GM12872 (cell line): Measurements from ENCODE around the gene GPHB5.

Experiments used
- TF ChIP-seq, protein P1 (sequence below): IDR thresholded peaks from 3 replicates; pipeline ENCODE4 v1.5.1; 2011; ENCODE audit warnings: low read depth, mild to moderate bottlenecking, low read length, moderate library complexity; ENCODE audit not compliant: insufficient read depth

The GPHB5 gene

DNA sequence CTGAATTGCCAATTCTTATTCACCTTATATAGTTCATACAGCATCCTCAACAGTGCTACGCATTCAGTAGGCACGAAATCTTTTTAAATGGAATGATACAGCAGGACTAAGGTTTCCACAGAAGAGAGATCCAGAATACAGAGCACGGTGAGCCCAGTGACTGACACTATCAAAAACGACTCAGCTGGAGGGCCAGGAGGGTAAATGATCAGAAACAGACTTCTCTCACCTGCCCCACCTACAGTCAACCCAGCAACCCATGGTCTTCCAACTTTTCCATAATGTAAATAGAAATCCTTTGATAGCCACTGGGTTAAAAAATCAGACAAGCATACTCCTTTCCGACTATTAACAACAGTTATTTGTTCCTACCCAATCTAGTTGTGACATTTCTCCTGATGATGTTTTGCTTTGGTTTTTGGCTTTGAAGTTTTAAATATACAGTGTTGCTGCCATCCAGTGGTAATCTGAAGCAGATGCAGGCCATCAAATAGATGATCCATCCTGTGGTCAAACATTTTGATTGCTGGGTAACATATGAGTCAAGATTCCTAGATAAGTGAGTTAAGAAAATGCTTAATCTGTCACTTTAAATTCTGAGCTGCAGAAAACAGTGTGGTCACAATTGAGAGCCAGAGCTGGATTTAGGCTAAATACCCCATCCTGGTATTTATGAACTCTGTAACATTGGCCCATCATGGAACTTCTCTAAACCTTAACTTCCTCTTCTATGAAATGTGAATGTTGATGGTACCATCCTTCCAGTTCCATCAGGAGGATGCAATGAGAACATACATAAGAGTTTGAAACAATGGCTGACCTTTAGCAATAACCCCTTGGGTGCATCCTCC is 42.0 kb downstream of the GPHB5 start:
- TF ChIP-seq, protein P1, sequence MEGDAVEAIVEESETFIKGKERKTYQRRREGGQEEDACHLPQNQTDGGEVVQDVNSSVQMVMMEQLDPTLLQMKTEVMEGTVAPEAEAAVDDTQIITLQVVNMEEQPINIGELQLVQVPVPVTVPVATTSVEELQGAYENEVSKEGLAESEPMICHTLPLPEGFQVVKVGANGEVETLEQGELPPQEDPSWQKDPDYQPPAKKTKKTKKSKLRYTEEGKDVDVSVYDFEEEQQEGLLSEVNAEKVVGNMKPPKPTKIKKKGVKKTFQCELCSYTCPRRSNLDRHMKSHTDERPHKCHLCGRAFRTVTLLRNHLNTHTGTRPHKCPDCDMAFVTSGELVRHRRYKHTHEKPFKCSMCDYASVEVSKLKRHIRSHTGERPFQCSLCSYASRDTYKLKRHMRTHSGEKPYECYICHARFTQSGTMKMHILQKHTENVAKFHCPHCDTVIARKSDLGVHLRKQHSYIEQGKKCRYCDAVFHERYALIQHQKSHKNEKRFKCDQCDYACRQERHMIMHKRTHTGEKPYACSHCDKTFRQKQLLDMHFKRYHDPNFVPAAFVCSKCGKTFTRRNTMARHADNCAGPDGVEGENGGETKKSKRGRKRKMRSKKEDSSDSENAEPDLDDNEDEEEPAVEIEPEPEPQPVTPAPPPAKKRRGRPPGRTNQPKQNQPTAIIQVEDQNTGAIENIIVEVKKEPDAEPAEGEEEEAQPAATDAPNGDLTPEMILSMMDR, result peak; percentile 70

DNA sequence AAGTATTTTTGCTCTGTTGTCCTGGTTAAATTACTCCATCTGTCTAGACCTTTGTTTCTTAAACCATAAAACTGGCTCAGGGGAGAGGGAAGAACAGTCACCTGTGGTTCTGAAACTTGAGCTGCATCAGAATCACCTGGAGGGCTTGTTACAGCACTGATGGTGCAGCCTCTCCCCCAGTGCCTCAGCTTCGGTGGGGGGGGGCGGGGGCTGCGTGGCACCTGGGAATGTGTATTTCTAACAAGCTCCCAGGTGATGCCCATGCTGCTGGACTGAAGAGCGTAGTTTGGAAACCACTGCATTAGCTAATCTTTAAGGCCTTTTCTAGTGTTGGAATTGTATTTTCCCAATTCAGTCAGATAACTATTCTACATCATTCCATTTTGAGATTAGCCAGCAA is 42.7 kb downstream of the GPHB5 start:
- TF ChIP-seq, protein P1, result no peak

DNA sequence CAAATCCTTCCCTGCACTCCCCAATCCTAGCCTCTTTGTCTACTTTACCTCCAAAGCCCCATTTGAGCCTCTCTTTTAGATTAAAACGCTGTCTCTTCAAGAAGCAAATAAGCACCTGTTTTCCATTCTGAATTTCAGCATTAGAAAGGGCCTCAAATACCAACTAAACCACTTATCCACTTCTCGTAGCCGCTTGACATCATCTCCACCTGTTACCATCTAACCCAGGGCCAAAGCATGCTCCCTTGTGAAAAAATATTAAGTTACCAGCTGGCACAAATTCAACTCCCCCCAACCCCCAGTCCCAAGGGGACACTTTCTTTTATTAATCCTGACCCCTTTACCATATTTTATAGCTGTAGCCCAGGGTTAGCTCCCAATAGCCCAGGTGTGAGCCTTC is 43.1 kb downstream of the GPHB5 start:
- TF ChIP-seq, protein P1, result no peak

DNA sequence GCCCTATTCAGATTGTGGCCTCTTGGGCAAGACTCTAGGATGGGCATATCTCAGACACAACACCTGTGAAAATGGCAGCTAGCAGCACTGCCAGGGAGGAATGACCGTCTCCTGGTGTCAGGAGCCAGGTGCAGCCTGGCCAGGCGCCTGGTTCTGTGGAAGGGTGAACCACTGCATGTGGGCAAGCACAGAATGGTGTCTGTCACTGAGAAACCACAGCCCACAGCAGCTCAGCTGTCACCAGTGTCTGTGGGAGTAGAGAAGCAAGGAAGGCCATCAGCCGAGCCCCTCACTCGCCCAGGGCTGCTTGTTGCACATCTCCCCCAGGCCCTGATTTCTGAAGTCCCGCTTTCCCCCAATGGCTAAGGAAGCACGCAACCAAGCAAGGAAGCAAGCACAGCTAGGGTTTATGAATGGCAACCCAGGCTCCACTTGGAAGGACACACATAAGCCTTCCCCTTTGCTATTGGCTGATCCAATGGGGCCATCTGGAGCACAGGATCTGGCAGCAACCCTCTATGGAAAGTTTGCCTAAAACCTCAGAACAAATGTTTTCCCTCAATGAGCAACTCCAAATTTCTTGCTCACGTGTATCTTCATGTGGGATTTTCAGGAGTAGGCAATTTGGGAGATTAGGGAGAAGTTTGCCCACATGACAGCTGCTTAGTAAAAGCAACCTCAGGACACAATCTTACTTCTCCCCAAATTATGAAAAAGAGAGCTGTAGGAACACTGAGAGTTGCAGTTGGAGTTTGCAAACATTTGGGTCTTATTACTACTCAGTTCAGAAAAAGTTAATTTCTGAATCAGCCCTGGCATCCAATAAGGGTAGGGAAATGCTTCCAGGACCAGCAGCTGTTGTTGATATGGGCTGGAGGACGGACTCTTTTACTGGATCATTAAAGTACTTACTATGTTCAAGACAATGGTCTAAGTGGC is 44.7 kb downstream of the GPHB5 start:
- TF ChIP-seq, protein P1, result no peak

DNA sequence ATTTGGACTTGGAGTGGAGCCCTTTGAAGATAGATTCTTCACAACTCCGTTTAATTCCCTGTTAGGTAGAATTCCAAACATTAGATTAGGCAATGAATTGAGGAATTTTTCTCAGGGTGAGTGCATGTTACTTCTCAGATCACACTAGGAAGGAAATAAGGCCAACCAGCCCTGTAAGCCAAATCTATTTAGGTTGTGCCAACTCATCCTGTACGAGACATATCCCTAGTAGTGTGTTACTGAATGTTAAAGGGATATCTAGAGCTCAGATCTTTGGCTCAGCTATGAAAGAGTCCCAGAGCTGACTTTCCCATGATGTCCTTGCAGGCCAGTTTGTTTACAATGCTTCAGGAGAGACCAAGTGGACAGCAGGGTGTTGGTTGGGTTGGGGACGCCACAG is 45.6 kb downstream of the GPHB5 start:
- TF ChIP-seq, protein P1, result no peak

DNA sequence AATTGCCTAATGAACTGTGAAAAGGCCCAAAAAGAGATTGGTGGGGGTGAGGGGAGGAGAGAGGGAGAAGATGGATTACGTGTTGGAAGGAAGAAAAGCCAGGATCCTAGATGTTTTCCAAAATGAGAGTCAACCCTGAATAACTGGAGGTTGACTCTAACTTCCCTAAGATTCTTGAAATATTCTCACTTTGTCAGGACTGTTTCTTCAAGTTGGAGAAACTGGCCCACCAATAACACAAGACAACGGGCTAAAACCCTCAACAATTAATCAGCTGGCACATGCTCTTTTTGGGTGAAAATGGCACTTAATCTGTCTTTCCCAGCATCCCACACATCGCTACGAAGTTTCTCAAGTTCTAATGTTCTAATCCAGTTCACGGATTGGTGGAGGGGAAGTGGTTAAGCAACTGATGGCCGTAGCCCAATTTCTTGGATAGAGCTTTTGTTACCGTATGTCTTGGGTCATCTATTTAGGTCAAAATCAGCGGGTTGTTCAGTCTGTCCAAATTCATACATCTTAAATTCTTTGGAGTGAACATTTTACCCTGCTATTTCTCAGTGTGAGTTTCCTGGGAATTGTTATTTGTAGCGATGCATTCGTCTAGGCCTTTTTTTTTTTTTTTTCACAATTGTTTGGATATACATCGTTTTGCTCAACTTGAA is 49.0 kb downstream of the GPHB5 start:
- TF ChIP-seq, protein P1, result no peak

DNA sequence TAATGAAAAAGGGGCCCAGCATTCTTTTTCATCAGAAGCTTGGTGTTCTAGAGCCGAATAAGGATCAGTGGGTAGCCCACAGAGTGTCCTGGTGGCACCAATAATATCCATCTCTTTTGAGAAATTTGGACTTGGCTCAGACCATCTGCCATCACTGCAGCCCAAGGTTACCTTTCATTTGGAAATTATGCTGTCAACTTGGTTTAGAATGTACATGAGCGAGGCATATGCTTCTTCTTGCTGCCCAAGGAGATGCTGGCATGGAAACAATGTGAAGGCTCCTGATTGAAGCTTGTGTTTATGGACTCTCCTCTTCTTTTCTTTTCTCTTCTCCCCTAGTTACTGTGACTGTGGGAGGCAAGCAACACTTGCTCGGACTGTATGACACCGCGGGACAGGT is 50.0 kb downstream of the GPHB5 start:
- TF ChIP-seq, protein P1, result no peak
